Immature natural killer cell (primary cell): Measurements from ENCODE around the gene JTB. TPM values are rescaled to one million over a fixed set of nuclear protein-coding genes. Genes with fewer than 3 reads are reported as not detected.
A peak's percentile ranks its signal among the peaks of the same experiment; 100 is the strongest.
"Not testable (repeated sequence)": the region's sequence is repeated elsewhere in the genome, so short reads cannot be mapped to it uniquely, and the experiment has no call there.

Experiments used
- DNase-seq, 3 donors: peaks; one replicate each; pipeline ENCODE4 v3.0.0; 2022; ENCODE audit warnings: mixed read lengths in 1 of 3
- H3K27ac Mint-ChIP-seq, 6 donors: one replicate each; pipeline ENCODE4 v1.8.0; 2020; ENCODE audit warnings: mixed read lengths in 6 of 6, mild to moderate bottlenecking in 5 of 6, inconsistent platforms in 4 of 6, moderate library complexity in 3 of 6
- H3K27me3 Mint-ChIP-seq, 3 donors: one replicate each; pipeline ENCODE4 v1.8.0; 2020 to 2021; ENCODE audit warnings: low read depth in 3 of 3, mild to moderate bottlenecking in 3 of 3, mixed read lengths in 3 of 3, moderate library complexity in 3 of 3, inconsistent platforms in 1 of 3
- H3K36me3 Mint-ChIP-seq, 3 donors: one replicate each; pipeline ENCODE4 v1.8.0; 2020; ENCODE audit warnings: mixed read lengths in 3 of 3, inconsistent platforms in 2 of 3, mild to moderate bottlenecking in 2 of 3
- H3K4me1 Mint-ChIP-seq, 2 donors: one replicate each; pipeline ENCODE4 v1.8.0; 2020; ENCODE audit warnings: inconsistent platforms in 2 of 2, mild to moderate bottlenecking in 2 of 2, mixed read lengths in 2 of 2, moderate library complexity in 1 of 2
- H3K4me3 Mint-ChIP-seq, 5 donors: one replicate each; pipeline ENCODE4 v1.8.0; 2020; ENCODE audit warnings: mild to moderate bottlenecking in 5 of 5, mixed read lengths in 5 of 5, inconsistent platforms in 3 of 5, moderate library complexity in 3 of 5
- H3K9me3 Mint-ChIP-seq, 6 donors: one replicate each; pipeline ENCODE4 v1.8.0; 2020; ENCODE audit warnings: mild to moderate bottlenecking in 6 of 6, mixed read lengths in 6 of 6, inconsistent platforms in 4 of 6, moderate library complexity in 3 of 6
- polyA plus RNA-seq, 3 donors: library from polyadenylated mRNA; unstranded; fragments of 300-500 nt; fragmentation: Illumina TruSeq; gene quantifications; one replicate each; pipeline ENCODE4 v1.2.3, GENCODE V29; 2021

The JTB gene
- polyA plus RNA-seq, 3 donors from 2014 or later, result 365 to 460 (median 440) TPM

DNA sequence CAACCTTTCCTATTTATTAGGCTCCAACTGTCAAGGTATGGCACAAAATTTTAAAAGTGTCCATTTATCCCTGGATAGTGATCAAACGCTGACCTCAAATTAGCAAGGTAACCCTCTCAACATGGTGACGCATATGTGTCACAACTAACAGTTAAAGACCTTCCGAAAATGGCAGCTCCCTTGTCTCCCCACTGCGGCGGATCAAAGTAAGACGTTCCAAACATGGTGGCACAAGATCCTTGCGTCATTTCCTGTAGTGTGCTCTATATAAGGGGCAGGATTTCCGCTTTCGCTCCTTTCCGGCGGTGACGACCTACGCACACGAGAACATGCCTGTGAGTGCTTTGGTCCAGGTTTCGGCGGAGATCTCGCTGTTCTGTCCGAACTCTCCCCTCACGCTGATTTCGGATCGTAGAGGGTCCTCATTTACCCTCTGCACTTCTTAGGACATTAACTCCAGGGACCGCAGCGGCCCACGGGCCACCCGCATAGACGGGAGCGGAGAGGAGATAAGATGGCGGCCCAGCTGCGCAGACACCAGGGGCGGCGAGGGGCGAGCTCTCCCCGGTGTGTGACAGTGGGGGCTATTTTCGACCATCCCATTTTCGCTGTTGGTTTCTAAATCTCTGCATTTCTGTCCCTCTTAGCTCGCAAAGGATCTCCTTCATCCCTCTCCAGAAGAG is 13.1 kb upstream of the JTB start, which contains the start of gene RPS27:
Gene RPS27, plus strand, starts transcription at position 295 of the 683 bp plus-strand sequence. Its CDS starts 35 bp downstream, at position 330.
- no peaks in the 10 kb centered on the region for H3K9me3 Mint-ChIP-seq
- peak; percentile 91 to 95 (median 94) for DNase-seq
- H3K27ac Mint-ChIP-seq, result peak within 1 kb of the TSS; percentile 98 to 100 (median 99)
- H3K27me3 Mint-ChIP-seq, result peaks cover 9 to 21% (median 11%) of the 10 kb centered on the region in 3 donors
- H3K4me1 Mint-ChIP-seq, result peaks cover 40 to 58% of the 10 kb centered on the region in 2 donors
- H3K4me3 Mint-ChIP-seq, result peak within 1 kb of the TSS; percentile 95 to 99 (median 98)
- H3K36me3 Mint-ChIP-seq, result peaks cover 18 to 25% (median 24%) of the 10 kb centered on the region in 3 donors

DNA sequence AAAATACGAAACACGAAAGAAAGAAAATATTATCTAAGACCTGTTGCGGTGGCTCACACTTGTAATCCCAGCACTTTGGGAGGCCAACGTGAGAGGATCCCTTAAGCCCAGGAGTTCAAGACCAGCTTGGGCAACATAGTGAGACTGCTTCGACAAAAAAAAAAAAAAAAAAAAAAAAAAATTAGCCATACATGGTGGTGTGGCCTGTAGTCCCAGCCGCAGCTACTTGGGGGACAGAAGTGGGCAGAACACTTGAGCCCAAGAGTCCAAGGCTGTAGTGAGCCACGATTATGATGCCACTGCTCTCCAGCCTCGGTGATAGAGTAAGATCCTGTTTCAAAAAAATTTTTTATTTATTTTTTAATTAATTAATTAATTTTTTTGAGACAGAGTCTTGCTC is 10.1 kb upstream of the JTB start:
- DNase-seq, result no peak
- no peak overlapping the region for H3K4me3 Mint-ChIP-seq
- peaks cover 16 to 22% (median 19%) of the 10 kb centered on the region in 3 donors for H3K27me3 Mint-ChIP-seq
- H3K27ac Mint-ChIP-seq, result peak overlapping the region in 3 of 6 donors; percentile 26 to 86 (median 75)
- H3K36me3 Mint-ChIP-seq, result peaks cover 11 to 14% (median 14%) of the 10 kb centered on the region in 3 donors
- no peaks in the 10 kb centered on the region for H3K9me3 Mint-ChIP-seq
- H3K4me1 Mint-ChIP-seq, result peaks cover 36 to 42% of the 10 kb centered on the region in 2 donors

DNA sequence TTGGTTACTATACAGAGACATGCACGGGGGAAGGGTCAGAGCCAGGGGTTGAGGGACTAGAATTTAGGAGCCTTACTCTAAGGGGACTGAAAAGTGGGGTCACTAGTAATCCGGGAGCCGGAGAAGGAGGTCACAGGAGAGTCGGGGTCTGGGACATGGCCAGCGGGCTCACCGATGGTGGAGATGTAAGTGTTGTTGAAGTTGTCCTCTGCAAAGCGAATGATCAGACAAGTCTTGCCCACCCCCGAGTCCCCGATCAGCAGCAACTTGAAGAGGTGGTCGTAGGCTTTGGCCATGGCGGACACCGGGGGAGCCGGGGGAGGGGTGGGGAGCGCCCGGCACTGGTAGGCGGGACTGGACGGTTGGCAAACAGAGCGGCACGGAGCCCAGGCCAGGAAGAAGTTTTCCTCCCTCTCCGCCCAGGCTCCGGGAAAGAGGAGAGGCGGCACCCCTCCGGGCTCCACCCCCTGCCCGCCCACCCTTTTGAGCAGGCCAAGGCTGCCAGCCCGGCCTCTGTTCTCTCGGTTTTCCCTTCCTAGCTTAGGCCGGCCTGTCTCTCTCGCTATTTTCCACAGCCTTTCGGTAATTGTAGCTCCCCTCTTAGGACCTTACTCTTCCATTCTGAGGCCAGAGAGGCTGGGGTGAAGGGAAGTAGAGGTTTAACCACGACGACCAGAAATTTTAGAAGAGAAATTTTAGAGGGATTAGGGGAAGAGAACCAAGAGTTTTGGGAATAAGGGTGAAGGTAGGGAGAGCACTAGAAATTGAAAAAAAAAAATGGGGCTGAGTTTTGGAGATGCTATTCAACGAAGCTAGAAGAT is 8.7 kb upstream of the JTB start, which contains the start of gene RAB13:
Gene RAB13, minus strand, starts transcription at position 399 of the 821 bp plus-strand sequence. Its CDS starts 103 bp downstream, at position 296.
- no peaks in the 10 kb centered on the region for H3K9me3 Mint-ChIP-seq
- H3K4me3 Mint-ChIP-seq, result peak within 1 kb of the TSS; percentile 2 to 70 (median 40)
- peaks cover under 1 to 4% (median 2%) of the 10 kb centered on the region in 3 donors for H3K36me3 Mint-ChIP-seq
- DNase-seq, result no peak
- peaks cover 23 to 27% of the 10 kb centered on the region in 2 donors for H3K4me1 Mint-ChIP-seq
- peaks cover 15 to 22% (median 16%) of the 10 kb centered on the region in 3 donors for H3K27me3 Mint-ChIP-seq
- H3K27ac Mint-ChIP-seq, result peak within 1 kb of the TSS; percentile 69 to 89 (median 84)

DNA sequence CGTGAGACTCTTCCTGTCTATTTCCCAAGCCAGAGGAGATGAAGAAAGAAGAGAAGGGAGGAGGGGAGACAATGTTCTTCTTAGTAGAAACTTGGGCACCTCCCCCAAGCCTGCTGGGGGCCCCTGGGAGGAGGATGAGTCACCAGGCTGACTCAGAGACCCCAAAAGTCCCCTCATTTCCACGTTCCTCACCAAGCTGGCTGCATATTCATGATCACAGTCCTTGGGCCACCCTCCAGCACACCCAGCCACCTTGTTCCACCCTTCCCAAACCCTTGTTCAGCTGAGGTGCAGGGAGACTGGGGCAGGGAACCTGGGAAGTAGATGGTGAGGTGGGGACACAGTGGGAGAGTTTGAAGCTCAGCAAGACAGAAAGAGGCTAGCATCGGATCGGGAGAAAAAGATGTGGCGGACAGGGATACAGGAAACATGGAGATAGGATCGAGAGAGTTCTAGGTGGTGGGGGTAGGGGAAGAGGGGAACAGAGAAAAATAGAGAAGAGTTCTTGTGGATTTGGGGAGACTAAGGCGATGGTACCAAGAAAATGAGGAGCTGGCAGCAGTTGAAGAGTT is 8.0 kb upstream of the JTB start:
- Mint-ChIP-seq H3K27ac (peak overlapping the region in 1 of 6 donors; percentile 44), H3K27me3 (peaks cover 8 to 18% (median 13%) of the 10 kb centered on the region in 3 donors), H3K4me3 (peak overlapping the region in 1 of 5 donors; percentile 70), H3K36me3 (peaks cover 0 to 2% (median 0%) of the 10 kb centered on the region in 3 donors), H3K9me3 (no peaks in the 10 kb centered on the region), H3K4me1 (peaks cover 16 to 20% of the 10 kb centered on the region in 2 donors)
- DNase-seq, result no peak

DNA sequence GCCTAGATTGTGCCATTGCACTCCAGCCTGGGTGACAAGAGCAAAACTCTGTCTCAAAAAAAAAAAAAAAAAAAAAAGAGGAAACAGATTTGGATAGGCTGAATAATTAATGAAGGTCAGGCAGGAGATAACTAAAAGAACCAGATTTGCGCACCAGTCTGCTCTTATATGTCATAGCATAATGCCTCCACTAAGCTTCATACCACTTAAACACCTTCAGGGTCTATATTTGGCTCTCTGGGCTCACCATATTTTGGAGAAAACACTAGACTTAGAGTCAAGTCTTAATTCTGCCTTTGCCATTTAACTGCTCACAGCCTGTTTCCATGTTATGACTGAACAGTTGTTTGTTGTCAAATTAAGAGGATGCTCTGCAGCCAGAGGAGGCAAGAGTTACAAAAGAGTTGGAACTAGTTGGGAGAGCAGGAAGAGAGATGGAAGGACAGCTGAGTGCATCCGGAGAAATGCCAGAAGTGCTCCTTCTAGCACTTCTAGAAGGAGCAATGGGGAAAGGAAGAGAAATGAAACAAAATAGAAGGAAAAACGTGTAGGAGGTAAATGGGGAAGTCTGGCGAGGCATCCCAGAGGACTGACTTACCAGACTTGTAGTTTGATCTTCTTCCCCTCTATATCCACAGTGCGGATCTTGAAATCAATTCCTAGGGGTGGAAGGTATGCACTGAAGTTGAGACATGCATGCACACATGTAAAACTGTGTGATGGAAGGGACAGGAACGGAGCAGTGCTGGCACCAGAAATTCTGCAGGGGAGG is 6.8 kb upstream of the JTB start:
- Mint-ChIP-seq H3K27ac (no peak overlapping the region), H3K4me3 (no peak overlapping the region)

DNA sequence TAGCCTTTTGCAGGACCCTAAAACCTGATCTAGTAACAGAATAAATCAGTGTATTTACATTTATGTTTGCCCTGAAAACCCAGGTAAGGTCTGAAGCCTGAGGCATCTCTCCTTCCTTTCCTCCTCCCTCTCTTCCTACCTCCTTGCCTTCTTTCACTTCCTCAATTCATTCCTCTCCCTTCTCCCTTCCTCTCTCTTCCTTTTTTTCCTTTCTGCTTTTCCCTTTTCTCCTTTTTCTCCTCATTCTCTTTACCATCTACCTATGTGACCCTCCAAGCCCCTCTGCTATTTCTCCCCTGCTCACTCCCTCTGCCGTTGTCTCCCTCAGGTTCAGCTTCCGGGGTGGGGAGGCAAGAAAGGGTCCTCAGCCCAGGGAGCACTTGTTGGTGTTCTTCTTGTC is 4.3 kb upstream of the JTB start:
- not testable (repeated sequence) for H3K4me3 Mint-ChIP-seq, DNase-seq, H3K9me3 Mint-ChIP-seq, H3K27ac Mint-ChIP-seq, H3K36me3 Mint-ChIP-seq
- Mint-ChIP-seq H3K27me3 (peaks cover 2 to 17% (median 12%) of the 10 kb centered on the region in 3 donors), H3K4me1 (peaks cover 21 to 32% of the 10 kb centered on the region in 2 donors)

More for the DNA sequence above, 6.8 kb upstream of the JTB start:
- H3K4me1 Mint-ChIP-seq, result peaks cover 10 to 16% of the 10 kb centered on the region in 2 donors
- H3K9me3 Mint-ChIP-seq, result no peaks in the 10 kb centered on the region
- DNase-seq, result no peak
- peaks cover 5 to 16% (median 12%) of the 10 kb centered on the region in 3 donors for H3K27me3 Mint-ChIP-seq
- no peaks in the 10 kb centered on the region for H3K36me3 Mint-ChIP-seq

DNA sequence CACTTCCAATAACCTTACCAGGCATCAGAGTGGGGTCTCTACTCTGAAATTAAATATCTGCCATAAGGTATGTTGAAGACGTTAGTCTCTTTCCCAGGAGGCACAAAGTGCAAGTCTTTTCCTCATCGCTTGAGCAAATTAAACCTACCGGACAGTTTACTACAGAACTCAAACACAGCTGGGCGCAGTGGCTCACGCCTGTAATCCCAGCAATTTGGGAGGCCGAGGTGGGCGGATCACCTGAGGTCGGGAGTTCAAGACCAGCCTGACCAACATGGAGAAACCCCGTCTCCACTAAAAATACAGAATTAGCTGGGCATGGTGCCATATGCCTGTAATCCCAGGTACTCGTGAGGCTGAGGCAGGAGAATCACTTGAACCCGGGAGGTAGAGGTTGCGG is 1.6 kb upstream of the JTB start:
- peaks cover 32 to 35% of the 10 kb centered on the region in 2 donors for H3K4me1 Mint-ChIP-seq
- not testable (repeated sequence) for H3K9me3 Mint-ChIP-seq, DNase-seq, H3K27me3 Mint-ChIP-seq, H3K27ac Mint-ChIP-seq
- H3K36me3 Mint-ChIP-seq, result peaks cover 0 to 15% (median 5%) of the 10 kb centered on the region in 3 donors
- peak overlapping the region in 2 of 5 donors; percentile 33 to 95 for H3K4me3 Mint-ChIP-seq

DNA sequence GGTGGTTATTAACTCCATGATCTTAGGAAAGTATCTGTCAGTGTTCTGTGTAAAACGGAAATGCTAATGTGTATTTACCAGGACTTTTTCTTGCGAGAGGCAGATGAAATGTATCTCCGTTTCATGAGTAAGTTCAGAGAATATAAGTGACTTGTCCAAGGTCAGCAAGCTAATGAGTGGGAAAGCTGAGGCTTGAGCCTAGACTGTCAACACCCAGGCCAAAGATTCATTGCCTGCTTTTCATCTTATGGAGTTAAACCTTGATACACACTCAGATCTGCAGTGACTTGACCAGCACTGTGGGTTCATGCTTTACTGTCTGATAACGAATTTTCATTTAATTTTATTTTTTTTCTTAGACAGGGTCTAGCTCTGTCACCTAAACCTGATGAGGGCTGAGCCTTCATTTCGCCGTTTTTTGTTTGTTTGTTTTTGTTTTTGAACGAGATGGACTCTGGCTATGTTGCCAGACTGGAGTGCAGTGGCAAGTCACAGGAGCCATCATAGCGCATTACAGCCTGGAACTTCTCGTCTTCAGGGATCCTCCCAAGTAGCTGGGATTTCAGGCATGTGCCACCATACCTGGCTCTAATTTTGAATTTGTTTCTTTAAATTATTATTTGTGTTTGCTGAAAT is 918 bp upstream of the JTB start:
- peak overlapping the region; percentile 93 to 97 (median 95) for H3K4me3 Mint-ChIP-seq
- peaks cover 33 to 35% of the 10 kb centered on the region in 2 donors for H3K4me1 Mint-ChIP-seq
- no peaks in the 10 kb centered on the region for H3K9me3 Mint-ChIP-seq
- H3K27me3 Mint-ChIP-seq, result peaks cover 0 to 5% (median 2%) of the 10 kb centered on the region in 3 donors
- H3K27ac Mint-ChIP-seq, result peak overlapping the region; percentile 84 to 95 (median 94)
- peaks cover 0 to 17% (median 5%) of the 10 kb centered on the region in 3 donors for H3K36me3 Mint-ChIP-seq
- no peak for DNase-seq

DNA sequence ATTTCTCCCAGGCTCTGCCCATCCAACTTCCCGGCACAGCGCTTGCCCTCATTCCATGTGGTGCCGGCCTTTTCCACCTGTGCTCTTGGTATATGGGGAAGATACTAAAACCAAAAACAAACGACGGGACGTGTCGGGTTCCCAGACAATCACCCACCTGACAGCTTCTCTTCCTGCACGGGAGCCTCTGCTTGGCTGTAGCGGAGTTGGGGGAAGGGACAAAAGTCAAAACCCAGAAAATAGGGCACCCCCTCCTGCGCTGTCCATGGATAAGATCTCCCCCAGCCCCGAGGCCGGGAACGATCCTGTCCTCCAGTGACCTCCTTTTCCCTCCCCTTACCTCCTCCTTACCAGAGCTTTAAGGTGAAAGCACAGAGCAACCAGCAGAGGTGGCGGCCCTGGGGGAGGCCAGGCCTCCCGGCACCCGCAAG is 640 bp downstream of the JTB start:
- DNase-seq, result no peak
- H3K27me3 Mint-ChIP-seq, result peaks cover 0 to 5% (median 2%) of the 10 kb centered on the region in 3 donors
- peak overlapping the region; percentile 84 to 95 (median 94) for H3K27ac Mint-ChIP-seq
- peaks cover 0 to 24% (median 5%) of the 10 kb centered on the region in 3 donors for H3K36me3 Mint-ChIP-seq
- H3K9me3 Mint-ChIP-seq, result no peaks in the 10 kb centered on the region
- H3K4me3 Mint-ChIP-seq, result peak overlapping the region; percentile 93 to 97 (median 95)
- H3K4me1 Mint-ChIP-seq, result peaks cover 33 to 35% of the 10 kb centered on the region in 2 donors

DNA sequence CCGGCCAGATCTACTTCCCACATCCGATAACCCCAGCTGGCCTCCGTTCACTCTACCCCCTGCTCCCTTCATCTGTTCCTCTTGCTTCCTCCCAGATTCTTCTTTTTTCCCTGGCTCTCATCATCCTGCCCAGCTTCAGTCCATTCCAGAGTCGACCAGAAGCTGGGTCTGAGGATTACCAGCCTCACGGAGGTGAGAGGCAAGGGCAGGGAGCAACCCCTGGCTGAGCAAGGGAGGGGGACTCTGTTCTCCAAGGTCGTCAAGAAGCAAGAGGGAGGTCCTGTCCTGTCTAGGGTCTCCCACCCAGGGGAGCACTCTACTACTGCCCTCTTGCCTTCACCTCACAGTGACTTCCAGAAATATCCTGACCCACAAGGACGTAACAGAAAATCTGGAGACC is 3.9 kb downstream of the JTB start:
- no peaks in the 10 kb centered on the region for H3K9me3 Mint-ChIP-seq
- peaks cover 0 to 24% (median 5%) of the 10 kb centered on the region in 3 donors for H3K36me3 Mint-ChIP-seq
- H3K27ac Mint-ChIP-seq, result peak overlapping the region in 3 of 6 donors; percentile 35 to 74 (median 73)
- H3K4me3 Mint-ChIP-seq, result peak overlapping the region in 1 of 5 donors; percentile 27
- no peak for DNase-seq
- peaks cover 37 to 38% of the 10 kb centered on the region in 2 donors for H3K4me1 Mint-ChIP-seq
- peaks cover 0 to 5% (median 2%) of the 10 kb centered on the region in 3 donors for H3K27me3 Mint-ChIP-seq

DNA sequence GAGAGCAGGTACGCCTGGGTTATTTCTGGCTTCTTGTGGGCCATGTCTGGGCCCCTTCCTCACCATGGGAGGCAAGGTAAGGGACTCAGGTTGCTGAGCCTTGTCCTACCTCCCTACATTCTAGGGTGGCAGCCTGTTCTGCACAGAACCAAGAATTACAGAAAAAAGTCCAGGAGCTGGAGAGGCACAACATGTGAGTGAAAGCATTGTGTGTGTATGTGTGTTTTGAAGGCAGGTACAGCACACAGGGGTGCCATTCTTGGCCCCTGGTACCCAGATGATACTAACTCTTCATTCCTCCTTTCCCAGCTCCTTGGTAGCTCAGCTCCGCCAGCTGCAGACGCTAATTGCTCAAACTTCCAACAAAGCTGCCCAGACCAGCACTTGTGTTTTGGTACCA is 4.4 kb downstream of the JTB start:
- no peak for DNase-seq
- peaks cover 0 to 24% (median 5%) of the 10 kb centered on the region in 3 donors for H3K36me3 Mint-ChIP-seq
- peak overlapping the region in 3 of 6 donors; percentile 35 to 74 (median 73) for H3K27ac Mint-ChIP-seq
- peaks cover 37 to 39% of the 10 kb centered on the region in 2 donors for H3K4me1 Mint-ChIP-seq
- peaks cover 0 to 5% (median 2%) of the 10 kb centered on the region in 3 donors for H3K27me3 Mint-ChIP-seq
- H3K4me3 Mint-ChIP-seq, result peak overlapping the region in 1 of 5 donors; percentile 27
- no peaks in the 10 kb centered on the region for H3K9me3 Mint-ChIP-seq

DNA sequence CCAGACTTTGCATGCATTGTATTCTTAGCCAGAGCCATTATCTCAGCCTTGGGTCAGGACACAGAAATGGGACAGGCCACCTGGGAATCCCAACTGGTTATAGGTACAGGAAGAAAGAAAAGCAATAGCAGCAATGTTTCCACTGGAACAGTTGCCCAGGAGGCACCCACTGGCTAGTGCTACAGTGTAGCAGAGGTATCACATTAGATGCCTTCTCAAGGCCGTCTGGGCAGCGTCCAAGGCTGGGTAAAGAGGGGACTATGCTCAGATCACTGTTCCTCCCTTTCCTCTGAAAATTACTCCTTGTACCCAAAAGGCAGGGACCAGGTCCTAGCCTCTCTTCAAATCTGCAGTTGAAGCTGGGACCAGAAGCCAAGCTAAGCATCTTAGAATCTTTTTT is 7.1 kb downstream of the JTB start:
- H3K4me3 Mint-ChIP-seq, result no peak overlapping the region

More for the DNA sequence above, 7.1 kb downstream of the JTB start:
- DNase-seq, result no peak
- Mint-ChIP-seq H3K27ac (no peak overlapping the region), H3K27me3 (peaks cover 0 to 3% (median 0%) of the 10 kb centered on the region in 3 donors), H3K4me1 (peaks cover 40 to 41% of the 10 kb centered on the region in 2 donors), H3K9me3 (no peaks in the 10 kb centered on the region), H3K36me3 (peaks cover 0 to 17% (median 0%) of the 10 kb centered on the region in 3 donors)
